H9 (cell line): ENCODE measurements around the gene MPL. TPM values are rescaled to one million over a fixed set of nuclear protein-coding genes. Genes with fewer than 3 reads are reported as not detected.

ENCODE experiments used
- DNase-seq: peaks from one replicate; pipeline ENCODE4 v3.0.0-alpha.2; 2017
- H2AFZ ChIP-seq: one replicate; pipeline ENCODE4 v1.6.1; 2013; ENCODE audit warnings: mild to moderate bottlenecking, low read length, control low read depth, moderate library complexity
- H2AK5ac ChIP-seq: 2 replicates; pipeline ENCODE4 v1.6.1; 2013; ENCODE audit warnings: low read length, control low read depth, mixed read lengths; ENCODE audit not compliant: insufficient read length
- H2BK120ac ChIP-seq: one replicate; pipeline ENCODE4 v1.6.1; 2013; ENCODE audit warnings: low read depth, mild to moderate bottlenecking, low read length, control low read depth, inconsistent platforms; ENCODE audit not compliant: poor library complexity, severe bottlenecking
- H2BK12ac ChIP-seq: 2 replicates; pipeline ENCODE4 v1.6.1; 2013; ENCODE audit warnings: low read length, control low read depth, mixed read lengths, low read depth; ENCODE audit not compliant: insufficient read length
- H2BK15ac ChIP-seq: 2 replicates; pipeline ENCODE4 v1.6.1; 2013; ENCODE audit warnings: low read depth, low read length, control low read depth
- H2BK20ac ChIP-seq: one replicate; pipeline ENCODE4 v1.6.1; 2013; ENCODE audit warnings: low read depth, mild to moderate bottlenecking, low read length, control low read depth, inconsistent platforms; ENCODE audit not compliant: poor library complexity, severe bottlenecking
- H2BK5ac ChIP-seq: 2 replicates; pipeline ENCODE4 v1.6.1; 2013; ENCODE audit warnings: low read length, control low read depth, mixed read lengths; ENCODE audit not compliant: insufficient read length
- H3K14ac ChIP-seq: 2 replicates; pipeline ENCODE4 v1.6.1; 2013; ENCODE audit warnings: low read length, control low read depth; ENCODE audit not compliant: insufficient read depth
- H3K18ac ChIP-seq: 2 replicates; pipeline ENCODE4 v1.6.1; 2013; ENCODE audit warnings: low read depth, mild to moderate bottlenecking, mixed read lengths, low read length, control low read depth; ENCODE audit not compliant: insufficient read length
- H3K23ac ChIP-seq: 2 replicates; pipeline ENCODE4 v1.6.1; 2013; ENCODE audit warnings: low read length, control low read depth, mixed read lengths, low read depth; ENCODE audit not compliant: insufficient read length
- H3K23me2 ChIP-seq: 2 replicates; pipeline ENCODE4 v1.6.1; 2013; ENCODE audit warnings: low read depth, mild to moderate bottlenecking, mixed read lengths, low read length, control low read depth; ENCODE audit not compliant: insufficient read length, poor library complexity, severe bottlenecking
- H3K27ac ChIP-seq: 2 replicates; pipeline ENCODE4 v1.5.1; 2013; ENCODE audit warnings: low read length, control low read depth, mixed read lengths, low read depth; ENCODE audit not compliant: insufficient read length
- H3K27me3 ChIP-seq: 2 replicates; pipeline ENCODE4 v1.6.1; 2013; ENCODE audit warnings: low read length, control low read depth, inconsistent platforms; ENCODE audit not compliant: insufficient read depth
- H3K4ac ChIP-seq: 2 replicates; pipeline ENCODE4 v1.6.1; 2013; ENCODE audit warnings: low read depth, mild to moderate bottlenecking, control low read depth, inconsistent platforms, low read length, moderate library complexity
- H3K4me1 ChIP-seq: 2 replicates; pipeline ENCODE4 v1.6.1; 2013; ENCODE audit warnings: low read length, control low read depth, inconsistent platforms; ENCODE audit not compliant: insufficient read depth
- H3K4me2 ChIP-seq: 2 replicates; pipeline ENCODE4 v1.6.1; 2013; ENCODE audit warnings: low read length, control low read depth, mixed read lengths; ENCODE audit not compliant: insufficient read length, insufficient read depth
- H3K56ac ChIP-seq: 2 replicates; pipeline ENCODE4 v1.6.1; 2013; ENCODE audit warnings: low read depth, mild to moderate bottlenecking, mixed read lengths, low read length, control low read depth; ENCODE audit not compliant: insufficient read length
- H3K79me1 ChIP-seq: 2 replicates; pipeline ENCODE4 v1.6.1; 2013; ENCODE audit warnings: low read depth, mild to moderate bottlenecking, moderate library complexity, low read length, control low read depth, inconsistent platforms; ENCODE audit not compliant: insufficient read depth, poor library complexity, severe bottlenecking
- H3K79me2 ChIP-seq: 2 replicates; pipeline ENCODE4 v1.6.1; 2013; ENCODE audit warnings: low read length, control low read depth, inconsistent platforms; ENCODE audit not compliant: insufficient read depth
- H3K9ac ChIP-seq: 2 replicates; pipeline ENCODE4 v1.6.1; 2013; ENCODE audit warnings: low read length, control low read depth, mixed read lengths; ENCODE audit not compliant: insufficient read length; ENCODE audit errors: extremely low read depth
- H3K9me3 ChIP-seq: one replicate; pipeline ENCODE4 v1.6.1; 2013; ENCODE audit warnings: low read depth, low read length, inconsistent platforms; ENCODE audit not compliant: control insufficient read depth
- H3T11ph ChIP-seq: one replicate; pipeline ENCODE4 v1.6.1; 2013; ENCODE audit warnings: mild to moderate bottlenecking, low read length, control low read depth, inconsistent platforms
- H4K20me1 ChIP-seq: one replicate; pipeline ENCODE4 v1.6.1; 2013; ENCODE audit not compliant: control insufficient read depth, insufficient read length, insufficient read depth
- H4K5ac ChIP-seq: 2 replicates; pipeline ENCODE4 v1.6.1; 2013; ENCODE audit warnings: low read depth, mild to moderate bottlenecking, mixed read lengths, low read length, control low read depth; ENCODE audit not compliant: insufficient read length
- H4K8ac ChIP-seq: replicated peaks from 2 replicates; pipeline ENCODE4 v1.6.1; 2013; ENCODE audit warnings: low read length, control low read depth, mixed read lengths, low read depth; ENCODE audit not compliant: insufficient read length
- H4K91ac ChIP-seq: 2 replicates; pipeline ENCODE4 v1.6.1; 2013; ENCODE audit warnings: low read depth, mild to moderate bottlenecking, moderate library complexity, mixed read lengths, low read length, control low read depth; ENCODE audit not compliant: insufficient read length
- H3K27ac Mint-ChIP-seq, 3 experiments: 2 replicates in 2 of 3; 3 replicates in 1 of 3; pipeline ENCODE4 v1.8.0; 2020 to 2021; ENCODE audit warnings: mixed read lengths in 3 of 3, mild to moderate bottlenecking in 1 of 3, moderate library complexity in 1 of 3
- H3K27me3 Mint-ChIP-seq: 2 replicates; pipeline ENCODE4 v1.8.0; 2021; ENCODE audit warnings: low read depth, mild to moderate bottlenecking, moderate library complexity, mixed read lengths
- H3K36me3 Mint-ChIP-seq, 3 experiments: 2 replicates in 2 of 3; 3 replicates in 1 of 3; pipeline ENCODE4 v1.8.0; 2020 to 2021; ENCODE audit warnings: low read depth in 3 of 3, mixed read lengths in 3 of 3; ENCODE audit not compliant: insufficient read depth in 1 of 3
- H3K4me1 Mint-ChIP-seq, 2 experiments: 2 replicates each; pipeline ENCODE4 v1.8.0; 2020; ENCODE audit warnings: mixed read lengths in 2 of 2
- H3K4me3 Mint-ChIP-seq, 2 experiments: 2 replicates in 1 of 2; 3 replicates in 1 of 2; pipeline ENCODE4 v1.8.0; 2020 to 2021; ENCODE audit warnings: mild to moderate bottlenecking in 2 of 2, mixed read lengths in 2 of 2, moderate library complexity in 1 of 2
- H3K9me3 Mint-ChIP-seq, 2 experiments: 2 replicates in 1 of 2; 3 replicates in 1 of 2; pipeline ENCODE4 v1.8.0; 2020; ENCODE audit warnings: mild to moderate bottlenecking in 2 of 2, mixed read lengths in 2 of 2, moderate library complexity in 1 of 2
- WGBS: extraction: QIAGEN DNeasy Blood & Tissue Kit; methylation state at CpG from one replicate; pipeline ENCODE4 v1.1.7; 2013; ENCODE audit warnings: missing lambda C conversion rate, low lambda C conversion rate, mixed read lengths; ENCODE audit not compliant: insufficient read length; ENCODE audit errors: extremely low coverage; 5-methylcytosine and 5-hydroxymethylcytosine counted together
- total RNA-seq: library from RNA; stranded (reverse); gene quantifications from 2 replicates; pipeline ENCODE4 v1.2.1, GENCODE V29; 2021
- TF ChIP-seq, protein P1 (sequence below): fragments of 200-600 bp; sonication (generic); conservative IDR thresholded peaks from 3 replicates; pipeline ENCODE4 v1.8.0; 2021; ENCODE audit warnings: antibody characterized with exemption, mild to moderate bottlenecking

MPL gene
- total RNA-seq, 1 experiment from 2014 or later, result not detected

DNA sequence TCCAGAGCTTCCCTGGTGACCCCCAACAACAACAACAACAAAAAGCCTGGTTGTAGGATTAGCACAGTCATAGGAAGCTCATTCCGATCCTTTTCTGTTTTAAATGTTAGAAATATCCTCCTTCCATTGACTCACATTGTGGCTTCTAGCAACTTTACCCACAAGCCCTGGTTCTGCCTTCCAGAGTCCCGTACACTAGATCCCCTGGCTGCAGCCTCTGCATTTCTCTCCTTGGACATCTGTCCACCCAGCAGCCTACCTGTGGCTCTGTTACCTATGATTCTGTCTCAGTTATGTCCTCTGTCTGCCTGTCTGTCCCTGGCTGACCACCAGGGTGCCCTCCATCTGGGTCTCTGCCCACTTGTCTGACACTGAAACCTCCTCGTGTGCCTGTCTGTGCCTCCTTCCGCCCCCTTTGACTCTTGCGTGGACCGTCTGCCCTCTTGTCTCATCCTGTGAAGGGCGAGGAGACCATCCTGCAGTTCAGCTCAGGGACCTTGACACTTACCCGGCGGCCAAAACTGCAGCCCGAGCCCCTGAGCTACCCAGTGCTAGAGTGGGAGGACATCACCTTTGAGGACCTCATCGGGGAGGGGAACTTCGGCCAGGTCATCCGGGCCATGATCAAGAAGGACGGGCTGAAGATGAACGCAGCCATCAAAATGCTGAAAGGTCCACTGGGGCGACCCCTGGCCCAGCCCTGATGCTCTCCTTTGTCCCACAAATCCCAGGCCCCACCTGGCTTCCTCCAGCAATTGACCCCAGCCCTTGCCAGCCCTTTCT is 20.7 kb upstream of the MPL start:
- Histone ChIP-seq H3K79me1 (no peaks in the 10 kb centered on the region), H3T11ph (no peak overlapping the region), H2BK15ac (no peak overlapping the region), H4K20me1 (no peaks in the 10 kb centered on the region), H2BK12ac (no peak overlapping the region), H3K27me3 (no peaks in the 10 kb centered on the region), H4K5ac (no peak overlapping the region), H3K18ac (no peak overlapping the region), H3K9me3 (no peaks in the 10 kb centered on the region), H2BK5ac (no peak overlapping the region), H3K27ac (no peak overlapping the region), H3K56ac (no peak overlapping the region), H3K9ac (no peak overlapping the region), H2AK5ac (no peak overlapping the region), H2AFZ (no peak overlapping the region), H4K8ac (no peak overlapping the region), H3K23ac (no peak overlapping the region), H3K4me1 (no peaks in the 10 kb centered on the region), H3K4ac (no peak overlapping the region), H4K91ac (no peak overlapping the region), H3K4me2 (no peak overlapping the region), H2BK120ac (no peak overlapping the region), H3K23me2 (no peaks in the 10 kb centered on the region), H2BK20ac (no peak overlapping the region), H3K79me2 (no peaks in the 10 kb centered on the region), H3K14ac (peak overlapping the region; percentile 46; the same call in 1 of the 2 replicates)
- WGBS, result no CpG with 5 or more reads among the region's 16 CpGs
- no peak overlapping the region for H3K4me3 Mint-ChIP-seq
- peaks cover 7 to 11% of the 10 kb centered on the region in 2 experiments for H3K4me1 Mint-ChIP-seq
- DNase-seq, result no peak
- no peaks in the 10 kb centered on the region for H3K9me3 Mint-ChIP-seq
- no peak overlapping the region; a peak in 2 of 7 replicates for H3K27ac Mint-ChIP-seq
- H3K36me3 Mint-ChIP-seq, result no peaks in the 10 kb centered on the region
- TF ChIP-seq, protein P1, sequence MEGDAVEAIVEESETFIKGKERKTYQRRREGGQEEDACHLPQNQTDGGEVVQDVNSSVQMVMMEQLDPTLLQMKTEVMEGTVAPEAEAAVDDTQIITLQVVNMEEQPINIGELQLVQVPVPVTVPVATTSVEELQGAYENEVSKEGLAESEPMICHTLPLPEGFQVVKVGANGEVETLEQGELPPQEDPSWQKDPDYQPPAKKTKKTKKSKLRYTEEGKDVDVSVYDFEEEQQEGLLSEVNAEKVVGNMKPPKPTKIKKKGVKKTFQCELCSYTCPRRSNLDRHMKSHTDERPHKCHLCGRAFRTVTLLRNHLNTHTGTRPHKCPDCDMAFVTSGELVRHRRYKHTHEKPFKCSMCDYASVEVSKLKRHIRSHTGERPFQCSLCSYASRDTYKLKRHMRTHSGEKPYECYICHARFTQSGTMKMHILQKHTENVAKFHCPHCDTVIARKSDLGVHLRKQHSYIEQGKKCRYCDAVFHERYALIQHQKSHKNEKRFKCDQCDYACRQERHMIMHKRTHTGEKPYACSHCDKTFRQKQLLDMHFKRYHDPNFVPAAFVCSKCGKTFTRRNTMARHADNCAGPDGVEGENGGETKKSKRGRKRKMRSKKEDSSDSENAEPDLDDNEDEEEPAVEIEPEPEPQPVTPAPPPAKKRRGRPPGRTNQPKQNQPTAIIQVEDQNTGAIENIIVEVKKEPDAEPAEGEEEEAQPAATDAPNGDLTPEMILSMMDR, result peak; percentile 46
- H3K27me3 Mint-ChIP-seq, result no peaks in the 10 kb centered on the region; the same call in none of the 2 replicates
